HG03039 (cell line): Measurements from ENCODE around the gene ENG.
"Not testable (repeated sequence)": the region's sequence is repeated elsewhere in the genome, so short reads cannot be mapped to it uniquely, and the experiment has no call there.

Source experiments
- ATAC-seq: cut with Tn5 transposase; IDR thresholded peaks from one replicate; pipeline ENCODE4 v1.9.1; 2021; ENCODE audit warnings: mild to moderate bottlenecking, moderate library complexity; ENCODE audit not compliant: unreplicated experiment

The ENG gene

GRCh38 chr9:127846443-127847177 is 7.8 kb downstream of the ENG start:
- no peak for ATAC-seq

GRCh38 chr9:127845619-127846018 is 8.8 kb downstream of the ENG start:
- not testable (repeated sequence) for ATAC-seq

GRCh38 chr9:127844821-127845359 is 9.6 kb downstream of the ENG start:
- no peak for ATAC-seq

- ATAC-seq = no peak
Observed at GRCh38 chr9:127841087-127841835, 13.2 kb downstream of the ENG start.

- no peak for ATAC-seq
Observed at GRCh38 chr9:127838375-127839078, 15.9 kb downstream of the ENG start.

GRCh38 chr9:127837346-127837745 is 17.1 kb downstream of the ENG start:
- no peak for ATAC-seq

- ATAC-seq = not testable (repeated sequence)
Observed at GRCh38 chr9:127836561-127836960, 17.9 kb downstream of the ENG start.

GRCh38 chr9:127835991-127836516 is 18.4 kb downstream of the ENG start:
- no peak for ATAC-seq

GRCh38 chr9:127833555-127833954 is 20.9 kb downstream of the ENG start:
- ATAC-seq = no peak

GRCh38 chr9:127832248-127832647 is 22.2 kb downstream of the ENG start:
- ATAC-seq = no peak

GRCh38 chr9:127829205-127829906 is 25.1 kb downstream of the ENG start:
- no peak for ATAC-seq

- no peak for ATAC-seq
Observed at GRCh38 chr9:127828262-127829031, 26.0 kb downstream of the ENG start.

- no peak for ATAC-seq
Observed at GRCh38 chr9:127826253-127826913, 28.1 kb downstream of the ENG start.

GRCh38 chr9:127825319-127826051 is 29.0 kb downstream of the ENG start:
- ATAC-seq = no peak

GRCh38 chr9:127822108-127822507 is 32.4 kb downstream of the ENG start:
- ATAC-seq = no peak

GRCh38 chr9:127818574-127818973 is 35.9 kb downstream of the ENG start:
- ATAC-seq = no peak

- ATAC-seq = no peak
Observed at GRCh38 chr9:127817881-127818434, 36.5 kb downstream of the ENG start.

- no peak for ATAC-seq
Observed at GRCh38 chr9:127816728-127817127, 37.7 kb downstream of the ENG start.
